Ovary (tissue), 9 donors: ENCODE data around the gene ACSM5. TPM values are rescaled to one million over a fixed set of nuclear protein-coding genes. Genes with fewer than 3 reads are reported as not detected.
"Not testable (repeated sequence)": the region's sequence is repeated elsewhere in the genome, so short reads cannot be mapped to it uniquely, and the experiment has no call there.

Experiments used
- DNase-seq, 5 donors: peaks; one replicate each; pipeline ENCODE4 v3.0.0-alpha.2; 2019 to 2020
- H3K27ac ChIP-seq, 2 donors: fragments of 200-600 bp; one replicate each; pipeline versions ENCODE4 v1.5.1 to v1.8.0; 2019 to 2022
- H3K27me3 ChIP-seq: fragments of 200-600 bp; one replicate; pipeline ENCODE4 v1.8.0; 2022
- H3K36me3 ChIP-seq: fragments of 200-600 bp; sonication (generic); one replicate; pipeline ENCODE4 v1.5.1; 2019
- H3K4me1 ChIP-seq: one replicate; pipeline ENCODE4 v1.8.1; 2013; ENCODE audit warnings: mild to moderate bottlenecking, moderate library complexity; ENCODE audit not compliant: insufficient read depth
- H3K4me3 ChIP-seq: fragments of 200-600 bp; sonication (generic); one replicate; pipeline ENCODE4 v1.5.1; 2017
- H3K9me3 ChIP-seq, 2 donors: fragments of 200-600 bp in 1 of 2; sonication (generic) in 1 of 2; one replicate each; pipeline versions ENCODE4 v1.5.1 to v1.8.1; 2013 to 2019; ENCODE audit warnings: mild to moderate bottlenecking in 1 of 2, moderate library complexity in 1 of 2
- EP300 ChIP-seq: sonication (generic); formaldehyde crosslinking; IDR thresholded peaks from one replicate; pipeline ENCODE4 v1.6.1; 2017; ENCODE audit warnings: antibody characterized with exemption
- POLR2A ChIP-seq: fragments of 450-650 bp; IDR thresholded peaks from one replicate; pipeline ENCODE4 v1.6.1; 2017; ENCODE audit warnings: antibody characterized with exemption, mild to moderate bottlenecking, moderate library complexity
- WGBS, 3 donors: extraction: QIAGEN DNeasy Blood & Tissue Kit in 1 of 3; methylation state at CpG; one replicate each; pipeline versions ENCODE4 v1.1.5 to v1.1.7; 2013 to 2017; 5-methylcytosine and 5-hydroxymethylcytosine counted together
- intact Hi-C, 4 donors: fragments of 100-400 bp; cut with DNase I; formaldehyde crosslinking; loops; one replicate each; pipeline versions ENCODE4 v1.11.0 to v1.15.1; 2022 to 2023
- polyA plus RNA-seq, 2 donors: library from polyadenylated mRNA; stranded (reverse); fragments of 200-250 nt in 1 of 2; fragments of 350-450 nt in 1 of 2; fragmentation: Illumina TruSeq in 1 of 2; extraction: RNeasy Lipid Tissue Mini Kit (QIAGEN cat#74804) in 1 of 2; gene quantifications; one replicate each; pipeline ENCODE4 v1.2.3, GENCODE V29; 2013 to 2014
- total RNA-seq, 7 donors: library from RNA; depleted of rRNA in 2 of 7; stranded (reverse); fragments of >200 nt in 2 of 7; fragmentation: NEBNext Ultra II Directional in 3 of 7; extraction: Animal tissue kit (Norgen Biotek cat#: 25700) in 3 of 7; gene quantifications; one replicate each; pipeline versions ENCODE4 v1.1.0 to v1.2.4, GENCODE V29; 2016 to 2023
- TF ChIP-seq, protein P1 (sequence below), 3 donors: fragments of 450-650 bp in 2 of 3; fragments of 200-600 bp in 1 of 3; IDR thresholded peaks; one replicate each; pipeline versions ENCODE4 v1.5.1 to v1.8.0; 2016 to 2022; ENCODE audit warnings: antibody characterized with exemption in 3 of 3, mild to moderate bottlenecking in 1 of 3
- donor health status: DM: no; HTN: no; CAD: no; lungs with moderate emphysema.
- donor health status: DM: no; HTN: no; CAD: no.
- donor health status: Bipolar disorder and iron deficiency.
- donor health status: DM: yes; HTN: yes; CAD: no.
- donor health status: DM: no; HTN: no; CAD: no.
- donor health status: DM: yes; HTN: yes; CAD: no.

The ACSM5 gene
- total and polyA plus RNA-seq, 9 donors: 0.24 to 2.2 (median 1.2) TPM

DNA sequence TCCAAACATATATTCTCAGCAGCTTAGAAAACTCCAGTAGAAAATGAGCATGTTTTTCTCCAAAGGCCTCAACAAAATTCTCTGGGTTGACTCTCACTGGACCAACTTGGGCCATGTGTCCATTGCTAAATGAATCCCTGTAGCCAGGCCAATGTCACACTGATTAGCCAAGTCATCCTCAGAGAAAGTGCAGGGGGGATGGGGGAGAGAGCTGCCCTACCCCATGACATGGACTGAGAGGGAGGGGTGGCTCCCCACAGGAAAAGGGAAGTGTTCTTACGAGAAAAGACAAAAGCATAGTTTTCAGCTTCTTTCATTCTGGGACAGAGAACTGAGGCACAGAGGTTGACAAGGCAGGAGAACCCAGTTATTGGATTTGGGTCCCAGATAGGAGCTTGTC lies 74.7 kb downstream of the ACSM5 start:
- 50 to 80% methylated on average over 1 of the region's 1 CpG; no CpG with 5 or more reads in 1 of the 3 donors for WGBS, 3 donors

DNA sequence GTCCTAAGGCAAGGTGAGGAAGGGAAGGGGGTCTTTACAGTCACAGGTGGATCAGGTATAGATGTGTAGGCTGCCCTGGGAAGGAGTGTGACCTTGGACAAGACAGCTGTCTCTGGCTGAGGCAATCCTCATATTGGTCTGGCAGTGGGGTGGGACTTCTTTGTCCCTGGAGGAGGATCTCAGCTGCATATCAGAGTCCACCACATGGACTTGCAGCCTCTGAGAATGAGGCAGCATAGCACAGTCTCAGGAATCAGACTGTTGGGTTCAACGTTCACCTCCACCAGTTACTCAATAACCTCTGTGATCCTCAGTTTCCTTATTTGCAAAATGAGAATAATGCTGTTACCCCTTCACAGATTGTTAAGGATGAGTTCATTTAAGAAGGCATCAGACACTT lies 75.4 kb downstream of the ACSM5 start:
- no peaks in the 10 kb centered on the region for H3K36me3 ChIP-seq
- no peak for DNase-seq
- H3K27me3 ChIP-seq: no peaks in the 10 kb centered on the region
- TF ChIP-seq EP300 (no peak), POLR2A (no peak)
- TF ChIP-seq, protein P1, sequence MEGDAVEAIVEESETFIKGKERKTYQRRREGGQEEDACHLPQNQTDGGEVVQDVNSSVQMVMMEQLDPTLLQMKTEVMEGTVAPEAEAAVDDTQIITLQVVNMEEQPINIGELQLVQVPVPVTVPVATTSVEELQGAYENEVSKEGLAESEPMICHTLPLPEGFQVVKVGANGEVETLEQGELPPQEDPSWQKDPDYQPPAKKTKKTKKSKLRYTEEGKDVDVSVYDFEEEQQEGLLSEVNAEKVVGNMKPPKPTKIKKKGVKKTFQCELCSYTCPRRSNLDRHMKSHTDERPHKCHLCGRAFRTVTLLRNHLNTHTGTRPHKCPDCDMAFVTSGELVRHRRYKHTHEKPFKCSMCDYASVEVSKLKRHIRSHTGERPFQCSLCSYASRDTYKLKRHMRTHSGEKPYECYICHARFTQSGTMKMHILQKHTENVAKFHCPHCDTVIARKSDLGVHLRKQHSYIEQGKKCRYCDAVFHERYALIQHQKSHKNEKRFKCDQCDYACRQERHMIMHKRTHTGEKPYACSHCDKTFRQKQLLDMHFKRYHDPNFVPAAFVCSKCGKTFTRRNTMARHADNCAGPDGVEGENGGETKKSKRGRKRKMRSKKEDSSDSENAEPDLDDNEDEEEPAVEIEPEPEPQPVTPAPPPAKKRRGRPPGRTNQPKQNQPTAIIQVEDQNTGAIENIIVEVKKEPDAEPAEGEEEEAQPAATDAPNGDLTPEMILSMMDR (IDR thresholded peaks at IDR 0.05): no peak
- WGBS, 3 donors: 64 to 90% (median 80%) methylated on average over 1 of the region's 1 CpG
- no peak overlapping the region for H3K27ac ChIP-seq
- no peaks in the 10 kb centered on the region for H3K9me3 ChIP-seq
- H3K4me1 ChIP-seq: no peaks in the 10 kb centered on the region
- H3K4me3 ChIP-seq: no peak overlapping the region
- intact Hi-C loops: no loop called here

More for the DNA sequence above, 74.7 kb downstream of the ACSM5 start:
- H3K4me3 ChIP-seq, H3K9me3 ChIP-seq, H3K4me1 ChIP-seq, DNase-seq, H3K27ac ChIP-seq, H3K36me3 ChIP-seq, H3K27me3 ChIP-seq, intact Hi-C loops: not testable (repeated sequence)

DNA sequence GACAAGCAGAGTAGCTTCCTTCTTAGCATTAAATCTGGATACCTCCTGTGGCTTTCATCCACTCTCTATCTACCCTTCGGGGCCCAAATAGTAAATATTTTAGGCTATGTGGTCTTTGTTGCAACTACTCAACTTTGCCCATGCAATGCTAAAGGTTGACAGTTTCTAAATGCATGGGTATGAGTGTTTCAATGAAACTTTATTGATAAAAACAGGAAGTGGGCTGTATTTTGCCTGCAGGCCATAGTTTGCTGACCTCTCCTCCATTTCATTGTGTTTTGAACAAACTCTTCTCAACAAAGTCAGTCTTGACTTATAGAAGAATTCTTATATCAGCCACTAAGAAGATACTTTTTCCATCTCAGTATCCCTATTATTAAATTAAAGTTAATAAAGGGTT lies 76.1 kb downstream of the ACSM5 start:
- Histone ChIP-seq H3K36me3 (no peaks in the 10 kb centered on the region), H3K9me3 (no peaks in the 10 kb centered on the region), H3K4me1 (no peaks in the 10 kb centered on the region), H3K4me3 (no peak overlapping the region), H3K27me3 (no peaks in the 10 kb centered on the region), H3K27ac (no peak overlapping the region)
- TF ChIP-seq EP300: no peak
- TF ChIP-seq, protein P1 (IDR thresholded peaks at IDR 0.05): no peak
- TF ChIP-seq POLR2A: no peak
- 66 to 80% (median 74%) methylated on average over 1 of the region's 1 CpG for WGBS, 3 donors
- intact Hi-C loops: no loop called here
- no peak for DNase-seq

Other genes with a start within 250 kb of the ACSM5 start
- gene GP2, start 82.0 kb upstream of the ACSM5 start, total RNA-seq: 10 to 100 TPM in 2 of 7 donors, 1 to 10 TPM in 1, under 1 TPM in 2, not detected in 2; 0.30 to 21.0 (median 2.0) TPM
- not detected for gene GP2, start 82.0 kb upstream of the ACSM5 start, polyA plus RNA-seq
- gene UMOD, start 56.8 kb upstream of the ACSM5 start, total RNA-seq: not detected
- not detected for gene UMOD, start 56.8 kb upstream of the ACSM5 start, polyA plus RNA-seq
- not detected for gene PDILT, start 4.8 kb upstream of the ACSM5 start, total RNA-seq
- not detected for gene PDILT, start 4.8 kb upstream of the ACSM5 start, polyA plus RNA-seq
- under 1 TPM in 2 of 7 donors, not detected in 5; 0.50 to 0.54 TPM for gene ACSM2A, start 42.0 kb downstream of the ACSM5 start, total RNA-seq
- gene ACSM2A, start 42.0 kb downstream of the ACSM5 start, polyA plus RNA-seq: under 1 TPM; 0.05 to 0.10 TPM
- under 1 TPM in 3 of 7 donors, not detected in 4; 0.33 to 0.95 (median 0.52) TPM for gene ACSM2B, start 166.8 kb downstream of the ACSM5 start, total RNA-seq
- gene ACSM2B, start 166.8 kb downstream of the ACSM5 start, polyA plus RNA-seq: under 1 TPM; 0.08 to 0.27 TPM